ENCODE data around the gene MTHFD1.

Gene MTHFD1

GRCh38 chr14:64447876-64448670, 59.9 kb downstream of the MTHFD1 start:
- no peak for DNase-seq (ENCODE audit: low read depth)

GRCh38 chr14:64450255-64450654, 62.1 kb downstream of the MTHFD1 start:
- DNase-seq (ENCODE audit: low read depth), result no peak

GRCh38 chr14:64454671-64455070, 66.5 kb downstream of the MTHFD1 start:
- no peak for DNase-seq (ENCODE audit: low read depth)

GRCh38 chr14:64459405-64460136, 71.4 kb downstream of the MTHFD1 start:
- DNase-seq (ENCODE audit: low read depth), result no peak

- no peak for DNase-seq (ENCODE audit: low read depth)
Observed at GRCh38 chr14:64461221-64461620, 73.1 kb downstream of the MTHFD1 start.

- DNase-seq (ENCODE audit: low read depth), result no peak
Observed at GRCh38 chr14:64463195-64463594, 75.0 kb downstream of the MTHFD1 start.

GRCh38 chr14:64463873-64464272, 75.7 kb downstream of the MTHFD1 start:
- no peak for DNase-seq (ENCODE audit: low read depth)

GRCh38 chr14:64464651-64465050, 76.5 kb downstream of the MTHFD1 start:
- DNase-seq (ENCODE audit: low read depth), result no peak

GRCh38 chr14:64465191-64465822, 77.2 kb downstream of the MTHFD1 start, which contains the start of gene AKAP5:
Gene AKAP5 (plus strand): TSS chr14:64465499. CDS start chr14:64468395, 2,896 bp downstream.
- DNase-seq (ENCODE audit: low read depth), result peak; percentile 56

GRCh38 chr14:64465831-64466554, 77.8 kb downstream of the MTHFD1 start:
- no peak for DNase-seq (ENCODE audit: low read depth)

GRCh38 chr14:64467101-64467500, 78.9 kb downstream of the MTHFD1 start:
- DNase-seq (ENCODE audit: low read depth), result no peak

GRCh38 chr14:64467566-64467965, 79.4 kb downstream of the MTHFD1 start:
- DNase-seq (ENCODE audit: low read depth), result no peak

- no peak for DNase-seq (ENCODE audit: low read depth)
Observed at GRCh38 chr14:64468451-64468850, 80.3 kb downstream of the MTHFD1 start.

- DNase-seq (ENCODE audit: low read depth), result no peak
Observed at GRCh38 chr14:64474041-64474440, 85.9 kb downstream of the MTHFD1 start.

- DNase-seq (ENCODE audit: low read depth), result no peak
Observed at GRCh38 chr14:64474698-64475097, 86.5 kb downstream of the MTHFD1 start.

- no peak for DNase-seq (ENCODE audit: low read depth)
Observed at GRCh38 chr14:64475585-64476273, 87.6 kb downstream of the MTHFD1 start.

GRCh38 chr14:64476438-64476837, 88.3 kb downstream of the MTHFD1 start:
- DNase-seq (ENCODE audit: low read depth), result no peak

- no peak for DNase-seq (ENCODE audit: low read depth)
Observed at GRCh38 chr14:64478634-64479250, 90.6 kb downstream of the MTHFD1 start.

GRCh38 chr14:64488590-64489099, 100.5 kb downstream of the MTHFD1 start:
- DNase-seq (ENCODE audit: low read depth), result no peak

GRCh38 chr14:64491637-64492036, 103.5 kb downstream of the MTHFD1 start:
- no peak for DNase-seq (ENCODE audit: low read depth)

GRCh38 chr14:64493455-64493854, 105.3 kb downstream of the MTHFD1 start:
- no peak for DNase-seq (ENCODE audit: low read depth)
